K562 (cell line): Measurements from ENCODE around the gene TSC22D3. TPM values are rescaled to one million over a fixed set of nuclear protein-coding genes. Genes with fewer than 3 reads are reported as not detected.

Experiments
- ATAC-seq: fragments of 200-7000 bp; cut with Tn5 transposase; 3 replicates; pipeline ENCODE4 v1.9.1; 2020; ENCODE audit warnings: moderate library complexity
- BruUV-seq: library from RNA; stranded (reverse); fragments of 400-500 nt; replicated peaks from 2 replicates; lab custom pipeline; 2021; lab: Mats Ljungman, UMichigan
- CTCF ChIA-PET: fragments of 300-600 bp; formaldehyde crosslinking; extraction: SDS; loops from one replicate; lab custom pipeline; 2021; ENCODE audit warnings: low intra/inter-chr PET ratio; lab: Yijun Ruan, JAX
- POLR2A ChIA-PET: fragments of 300-600, 350-650 bp; sonication (Branson Sonifier 250); formaldehyde crosslinking; extraction: SDS; loops from one replicate; lab custom pipeline; 2021; ENCODE audit warnings: antibody characterized with exemption, inconsistent platforms; lab: Yijun Ruan, JAX
- DNase-seq, 4 experiments: peaks; one replicate each; pipeline versions ENCODE4 v3.0.0 to v3.0.0-alpha.2; 2011 to 2018; ENCODE audit warnings: low spot score in 3 of 4, mixed read lengths in 3 of 4; ENCODE audit errors: extremely low read depth in 1 of 4
- FAIRE-seq: peaks from 2 replicates; lab custom pipeline; 2011; peaks lifted over from hg19 to GRCh38; lab: Jason Lieb, UNC
- H2AFZ ChIP-seq: 2 replicates; pipeline ENCODE4 v1.6.0; 2011; ENCODE audit warnings: low read depth, low read length, control low read depth, inconsistent platforms
- H3K27ac ChIP-seq: fragments of 200-600 bp; 3 replicates; pipeline ENCODE4 v1.8.0; 2011; ENCODE audit warnings: low read depth, mild to moderate bottlenecking, control low read depth, inconsistent platforms, low read length, moderate library complexity, mixed read lengths; ENCODE audit errors: extremely low read depth
- H3K27me3 ChIP-seq, 2 experiments: fragments of 300-600 bp in 1 of 2; 2 replicates in 1 of 2; 3 replicates in 1 of 2; pipeline versions ENCODE4 v1.6.0 to v1.8.0; 2011; ENCODE audit warnings: inconsistent platforms in 2 of 2, low read length in 2 of 2, mild to moderate bottlenecking in 1 of 2, mixed read lengths in 1 of 2, moderate library complexity in 1 of 2; ENCODE audit not compliant: control insufficient read depth in 2 of 2, insufficient read depth in 2 of 2
- H3K36me3 ChIP-seq: fragments of 300-600 bp; 3 replicates; pipeline ENCODE4 v1.8.0; 2011; ENCODE audit warnings: mild to moderate bottlenecking, low read length, inconsistent platforms; ENCODE audit not compliant: control insufficient read depth, insufficient read depth
- H3K4me1 ChIP-seq, 2 experiments: fragments of 200-600 bp in 1 of 2; replicated peaks in 1 of 2; 2 replicates in 1 of 2; 3 replicates in 1 of 2; pipeline versions ENCODE4 v1.5.1 to v1.8.0; 2011; ENCODE audit warnings: inconsistent platforms in 2 of 2, low read length in 2 of 2, mild to moderate bottlenecking in 1 of 2, mixed read lengths in 1 of 2, moderate library complexity in 1 of 2; ENCODE audit not compliant: control insufficient read depth in 2 of 2, insufficient read depth in 2 of 2
- H3K4me2 ChIP-seq: 2 replicates; pipeline ENCODE4 v1.6.1; 2011; ENCODE audit warnings: low read length, control low read depth, inconsistent platforms, mixed read lengths; ENCODE audit not compliant: insufficient read depth
- H3K4me3 ChIP-seq: fragments of 200-600 bp; sonication (generic), shearing (Covaris generic); 2 replicates; pipeline ENCODE4 v1.5.1; 2016; ENCODE audit warnings: control low read depth, inconsistent platforms
- H3K79me2 ChIP-seq: fragments of 200-600 bp; 3 replicates; pipeline ENCODE4 v1.8.0; 2011; ENCODE audit warnings: low read length, inconsistent platforms; ENCODE audit not compliant: control insufficient read depth, insufficient read depth
- H3K9ac ChIP-seq, 2 experiments: 2 replicates each; pipeline versions ENCODE4 v1.6.0 to v1.6.1; 2011; ENCODE audit warnings: low read depth in 2 of 2, low read length in 2 of 2, control low read depth in 1 of 2, inconsistent platforms in 1 of 2, mild to moderate bottlenecking in 1 of 2, mixed read lengths in 1 of 2; ENCODE audit not compliant: insufficient read depth in 1 of 2
- H3K9me1 ChIP-seq: one replicate; pipeline ENCODE4 v1.6.0; 2011; ENCODE audit warnings: inconsistent platforms, mild to moderate bottlenecking, low read length, moderate library complexity; ENCODE audit not compliant: control insufficient read depth, insufficient read depth
- H3K9me3 ChIP-seq: replicated peaks from 2 replicates; pipeline ENCODE4 v1.5.1; 2011; ENCODE audit warnings: low read depth, low read length, inconsistent platforms; ENCODE audit not compliant: control insufficient read depth, insufficient read depth
- H4K20me1 ChIP-seq: replicated peaks from 2 replicates; pipeline ENCODE4 v1.6.1; 2011; ENCODE audit warnings: low read length, inconsistent platforms, mixed read lengths; ENCODE audit not compliant: control insufficient read depth, insufficient read depth
- MBD2 ChIP-seq: sonication (generic); IDR thresholded peaks from 2 replicates; pipeline ENCODE4 v1.6.1; 2016; ENCODE audit warnings: low read depth, borderline replicate concordance
- MYNN ChIP-seq, 2 experiments: sonication (generic); formaldehyde crosslinking in 1 of 2; IDR thresholded peaks; 2 replicates each; pipeline versions ENCODE4 v1.5.0 to v1.6.1; 2016 to 2020; ENCODE audit warnings: antibody characterized with exemption in 1 of 2, missing genetic modification reagents in 1 of 2
- NCOA4 ChIP-seq: fragments of 450-650 bp; IDR thresholded peaks from 2 replicates; pipeline ENCODE4 v1.6.1; 2018; ENCODE audit warnings: mild to moderate bottlenecking; ENCODE audit not compliant: partially characterized antibody
- NCOA6 ChIP-seq: fragments of 450-650 bp; IDR thresholded peaks from 2 replicates; pipeline ENCODE4 v1.6.1; 2017; ENCODE audit warnings: mild to moderate bottlenecking
- NFE2L1 ChIP-seq: fragments of 450-650 bp; IDR thresholded peaks from 2 replicates; pipeline ENCODE4 v1.6.1; 2016; ENCODE audit warnings: missing genetic modification characterization, low read depth, mild to moderate bottlenecking, missing compliant biosample characterization, moderate library complexity, borderline replicate concordance
- NR2C1 ChIP-seq, 2 experiments: fragments of 450-650 bp; IDR thresholded peaks; 2 replicates each; pipeline ENCODE4 v1.6.1; 2017; ENCODE audit warnings: mild to moderate bottlenecking in 2 of 2, antibody characterized with exemption in 1 of 2, inconsistent platforms in 1 of 2, missing compliant biosample characterization in 1 of 2, missing genetic modification characterization in 1 of 2
- PTBP1 ChIP-seq: fragments of 200-400 bp; formaldehyde crosslinking; IDR thresholded peaks from 2 replicates; pipeline ENCODE4 v1.6.1; 2017; ENCODE audit warnings: low read depth, low read length
- RBM39 ChIP-seq: fragments of 200-400 bp; formaldehyde crosslinking; optimal IDR thresholded peaks from 2 replicates; pipeline ENCODE3; 2018; ENCODE audit warnings: low read depth, low read length
- SMARCC2 ChIP-seq: fragments of 450-650 bp; IDR thresholded peaks from 2 replicates; pipeline ENCODE4 v1.6.1; 2017; ENCODE audit warnings: antibody characterized with exemption, moderate library complexity, mild to moderate bottlenecking, low read depth
- SRF ChIP-seq, 2 experiments: fragments of 250-450, 450-650 bp in 1 of 2; sonication (Bioruptor Pico) in 1 of 2; sonication (generic) in 1 of 2; formaldehyde crosslinking; IDR thresholded peaks; 2 replicates each; pipeline versions ENCODE4 v1.5.0 to v1.5.1; 2020 to 2022; ENCODE audit warnings: mild to moderate bottlenecking in 1 of 2, missing genetic modification reagents in 1 of 2
- TEAD4 ChIP-seq, 2 experiments: sonication (generic) in 1 of 2; formaldehyde crosslinking in 1 of 2; IDR thresholded peaks; 2 replicates each; pipeline versions ENCODE4 v1.6.1 to v1.8.0; 2012 to 2022; ENCODE audit warnings: borderline replicate concordance in 1 of 2, inconsistent platforms in 1 of 2, low read length in 1 of 2, mild to moderate bottlenecking in 1 of 2, missing genetic modification reagents in 1 of 2
- ZBTB33 ChIP-seq: sonication (generic); formaldehyde crosslinking; IDR thresholded peaks from 2 replicates; pipeline ENCODE4 v1.8.1; 2023; ENCODE audit warnings: mild to moderate bottlenecking, missing genetic modification reagents
- ZC3H11A ChIP-seq: IDR thresholded peaks from 2 replicates; pipeline ENCODE4 v1.6.1; 2012; ENCODE audit warnings: low read depth, low read length, improper control_type of control experiment
- ZNF311 ChIP-seq: fragments of 250-450 bp; sonication (Bioruptor Pico); IDR thresholded peaks from 2 replicates; pipeline ENCODE4 v1.4.0; 2020; ENCODE audit warnings: mild to moderate bottlenecking, moderate library complexity
- ZNF518B ChIP-seq: fragments of 250-450 bp; sonication (Bioruptor Pico); IDR thresholded peaks from 2 replicates; pipeline ENCODE4 v1.5.0; 2021; ENCODE audit warnings: mild to moderate bottlenecking, moderate library complexity
- WGBS: fragments of 100-300 bp; shearing (Covaris generic); methylation state at CpG from one replicate; pipeline ENCODE4 v1.1.6; 2016; ENCODE audit warnings: low coverage, mixed read lengths; ENCODE audit not compliant: insufficient coverage; ENCODE audit errors: missing lambda C conversion rate; 5-methylcytosine and 5-hydroxymethylcytosine counted together
- in situ Hi-C: fragments of 300-500 bp; cut with MboI; formaldehyde crosslinking; loops from 4 replicates; pipeline ENCODE4 v1.15.0; 2018; ENCODE audit warnings: inconsistent platforms, mixed read lengths
- intact Hi-C: fragments of 100-400 bp; cut with micrococcal nuclease; formaldehyde crosslinking; loops from 2 replicates; pipeline ENCODE4 v1.14.2; 2022
- polyA plus RNA-seq, 8 experiments: library from polyadenylated mRNA; depleted of rRNA in 4 of 8; stranded (reverse) in 5 of 8; unstranded in 3 of 8; fragments of >200 nt; fragmentation: Nextera tagmentation in 2 of 8; fragmentation: Illumina TruSeq in 1 of 8; extraction: Ambion mirVana in 2 of 8; extraction: Trizol in 1 of 8; gene quantifications; 2 replicates each; pipeline versions ENCODE4 v1.2.1 to v1.2.3, GENCODE V29; 2011 to 2014; ENCODE audit warnings: inconsistent platforms in 1 of 8, missing spikeins in 1 of 8
- total RNA-seq, 7 experiments: library from RNA; depleted of rRNA in 6 of 7; stranded (reverse); fragments of >200 nt in 6 of 7; fragmentation: Illumina TruSeq in 2 of 7; extraction: Trizol in 2 of 7; gene quantifications; 2 replicates each; pipeline versions ENCODE4 v1.2.1 to v1.2.3, GENCODE V29; 2011 to 2021; ENCODE audit warnings: low replicate concordance in 1 of 7

TSC22D3 gene
- total and polyA plus RNA-seq, 9 of the 15 experiments (the other 6 are each of a cell fraction or from before 2014, with no cell fraction given): 0.48 to 3.0 (median 0.87) TPM

DNA sequence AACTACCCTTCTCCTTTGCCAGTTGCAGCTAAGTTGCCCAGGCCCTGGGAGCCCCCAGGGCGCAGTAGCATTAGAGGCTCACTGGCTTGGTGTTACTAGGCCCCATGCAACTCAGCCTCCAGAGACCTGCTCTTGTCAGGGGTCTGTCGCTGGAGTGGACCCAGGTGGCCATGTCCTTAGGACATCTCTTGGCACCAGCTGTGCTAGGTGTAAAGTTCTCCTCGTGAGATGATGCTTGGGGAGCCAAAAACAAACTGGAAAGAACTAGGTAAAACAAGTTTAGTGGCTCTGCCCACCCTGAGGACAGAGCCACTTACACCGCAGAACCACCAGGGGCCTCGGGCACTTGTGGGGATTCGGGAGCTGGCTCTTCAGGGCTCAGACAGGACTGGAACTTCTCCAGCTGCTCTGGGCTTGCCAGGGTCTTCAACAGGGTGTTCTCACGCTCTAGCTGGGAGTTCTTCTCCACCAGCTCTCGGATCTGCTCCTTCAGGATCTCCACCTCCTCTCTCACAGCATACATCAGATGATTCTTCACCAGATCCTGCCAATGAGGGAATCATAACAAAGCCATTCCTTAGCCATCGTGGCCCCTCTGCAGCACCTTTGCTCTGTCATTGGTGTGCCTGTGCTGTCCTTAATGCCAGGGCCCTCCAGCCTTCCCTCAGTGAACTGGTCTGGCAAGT is 61.2 kb downstream of the TSC22D3 start:
- intact Hi-C loops: no loop called here

More for the DNA sequence above, 61.2 kb downstream of the TSC22D3 start:
- no TSS peak for BruUV-seq
- Histone ChIP-seq H3K4me2 (no peak overlapping the region), H3K27ac (no peak overlapping the region), H3K9me3 (no peaks in the 10 kb centered on the region), H3K9ac (no peak overlapping the region), H4K20me1 (no peaks in the 10 kb centered on the region), H3K4me3 (no peak overlapping the region), H3K79me2 (no peaks in the 10 kb centered on the region), H3K9me1 (no peaks in the 10 kb centered on the region), H2AFZ (0 out of 2 replicates have a peak overlapping the region, but pooled peaks have one; percentile 16), H3K4me1 (peaks cover 19 to 20% of the 10 kb centered on the region in 2 experiments), H3K27me3 (no peaks in the 10 kb centered on the region), H3K36me3 (no peaks in the 10 kb centered on the region)
- no peak for FAIRE-seq
- TF ChIP-seq NR2C1 (IDR thresholded peaks at IDR 0.05) (no peak), NR2C1 (tag; IDR thresholded peaks at IDR 0.05) (no peak), MBD2 (no peak), ZBTB33 (CRISPR knock-in tag) (no peak), TEAD4 (IDR thresholded peaks at IDR 0.05; ENCODE audit: low read length) (no peak), TEAD4 (CRISPR knock-in tag; IDR thresholded peaks at IDR 0.05; ENCODE audit: borderline replicate concordance) (no peak), ZNF518B (CRISPR knock-in tag) (no peak), SRF (CRISPR knock-in tag; IDR thresholded peaks at IDR 0.05) (no peak), NCOA6 (no peak), MYNN (IDR thresholded peaks at IDR 0.05) (no peak), MYNN (CRISPR knock-in tag; IDR thresholded peaks at IDR 0.05) (no peak), ZC3H11A (no peak), PTBP1 (no peak), SMARCC2 (no peak), RBM39 (no peak), ZNF311 (no peak), NCOA4 (no peak), NFE2L1 (tag) (no peak)
- ChIA-PET POLR2A (interaction anchor here (1.1 kb wide), 1 partner anchor 86 kb away, joined by 3 read pairs; the partner anchor contains the start of gene PRPS1), CTCF (no interaction called here)
- no peak for ATAC-seq
- no peak for DNase-seq
- 43% methylated on average over 6 of the region's 9 CpGs for WGBS
- in situ Hi-C loops: loop anchor here (5.0 kb wide), 1 partner anchor 37 kb away; no protein-coding TSS in a partner anchor
